Articular chondrocyte of knee joint (primary cell): ENCODE measurements around the gene BOLA1. TPM values are rescaled to one million over a fixed set of nuclear protein-coding genes. Genes with fewer than 3 reads are reported as not detected.

Experiments used
- total RNA-seq: library from RNA; depleted of rRNA; stranded (reverse); fragments of >200 nt; gene quantifications from 2 replicates; pipeline ENCODE4 v1.2.3, GENCODE V29; 2012

BOLA1 gene, protein sequence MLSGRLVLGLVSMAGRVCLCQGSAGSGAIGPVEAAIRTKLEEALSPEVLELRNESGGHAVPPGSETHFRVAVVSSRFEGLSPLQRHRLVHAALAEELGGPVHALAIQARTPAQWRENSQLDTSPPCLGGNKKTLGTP
- 4.2 and 6.4 TPM in 2 replicates for total RNA-seq

DNA sequence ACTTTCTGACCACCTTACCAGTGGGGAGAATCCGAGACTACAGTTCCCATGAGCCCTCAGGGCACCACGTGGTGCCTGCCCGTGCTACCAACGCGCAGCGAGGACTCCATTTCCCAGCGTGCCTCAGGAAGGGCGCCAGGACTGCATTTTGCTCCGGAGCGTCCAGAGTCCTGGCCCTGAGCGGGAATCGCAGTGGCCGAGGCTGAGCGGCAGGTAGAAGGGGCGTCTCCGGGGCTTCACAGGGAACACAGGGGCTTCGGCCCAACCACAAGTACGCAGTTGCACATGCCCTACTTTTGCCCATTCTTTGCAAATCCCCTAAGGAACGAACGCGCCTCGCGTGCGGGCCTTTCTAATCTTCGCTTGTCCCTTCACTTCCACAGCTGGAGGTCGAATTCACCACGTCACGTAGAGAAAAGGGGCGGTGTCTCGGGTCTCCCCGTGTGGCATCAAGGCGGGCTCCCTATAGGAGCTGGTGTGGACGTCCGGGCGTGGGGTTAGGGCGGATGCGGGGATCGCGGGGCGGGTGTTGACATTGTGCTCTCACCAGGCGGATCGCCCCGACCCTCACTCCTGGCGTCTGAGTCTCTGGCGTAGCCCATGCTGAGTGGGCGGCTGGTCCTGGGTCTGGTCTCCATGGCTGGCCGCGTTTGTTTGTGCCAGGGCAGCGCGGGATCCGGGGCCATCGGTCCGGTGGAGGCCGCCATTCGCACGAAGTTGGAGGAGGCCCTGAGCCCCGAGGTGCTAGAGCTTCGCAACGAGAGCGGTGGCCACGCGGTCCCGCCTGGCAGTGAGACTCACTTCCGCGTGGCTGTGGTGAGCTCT is at the start of gene BOLA1:
BOLA1 (plus strand) TSS at position 109 of the 825 bp plus-strand sequence; CDS start at position 601, 492 bp downstream.

DNA sequence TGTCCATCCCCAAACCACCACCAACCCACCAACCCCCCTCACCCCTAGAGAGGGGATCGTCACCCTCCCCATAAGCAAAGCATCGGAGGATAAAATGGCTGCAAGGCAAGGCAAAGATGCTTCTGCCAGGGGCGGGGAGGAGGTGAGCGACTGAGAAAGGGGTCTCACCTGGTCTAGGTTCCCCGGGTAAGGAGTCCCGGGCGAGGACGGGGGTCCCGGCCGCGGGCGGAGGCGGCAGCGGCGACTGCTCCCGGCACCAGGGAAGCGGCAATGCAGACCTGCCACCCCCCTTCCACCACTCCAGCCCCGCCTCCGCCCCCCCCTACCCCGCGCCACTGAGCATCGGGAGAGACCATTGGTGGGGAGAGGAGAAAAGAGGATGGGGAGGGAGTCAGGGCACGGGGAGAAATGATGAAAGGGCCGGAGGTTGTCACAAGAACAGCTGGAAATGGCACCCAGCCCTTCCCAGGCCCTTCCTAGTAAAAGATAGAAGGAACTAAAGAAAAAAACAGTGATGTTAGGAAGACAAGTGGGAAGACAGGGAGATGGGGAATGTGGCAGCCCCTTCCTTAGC is 18.3 kb downstream of the BOLA1 start, which contains the start of gene SV2A:
SV2A (minus strand) TSS at position 274 of the 574 bp plus-strand sequence. CDS start 4,004 bp downstream, outside the sequence.

DNA sequence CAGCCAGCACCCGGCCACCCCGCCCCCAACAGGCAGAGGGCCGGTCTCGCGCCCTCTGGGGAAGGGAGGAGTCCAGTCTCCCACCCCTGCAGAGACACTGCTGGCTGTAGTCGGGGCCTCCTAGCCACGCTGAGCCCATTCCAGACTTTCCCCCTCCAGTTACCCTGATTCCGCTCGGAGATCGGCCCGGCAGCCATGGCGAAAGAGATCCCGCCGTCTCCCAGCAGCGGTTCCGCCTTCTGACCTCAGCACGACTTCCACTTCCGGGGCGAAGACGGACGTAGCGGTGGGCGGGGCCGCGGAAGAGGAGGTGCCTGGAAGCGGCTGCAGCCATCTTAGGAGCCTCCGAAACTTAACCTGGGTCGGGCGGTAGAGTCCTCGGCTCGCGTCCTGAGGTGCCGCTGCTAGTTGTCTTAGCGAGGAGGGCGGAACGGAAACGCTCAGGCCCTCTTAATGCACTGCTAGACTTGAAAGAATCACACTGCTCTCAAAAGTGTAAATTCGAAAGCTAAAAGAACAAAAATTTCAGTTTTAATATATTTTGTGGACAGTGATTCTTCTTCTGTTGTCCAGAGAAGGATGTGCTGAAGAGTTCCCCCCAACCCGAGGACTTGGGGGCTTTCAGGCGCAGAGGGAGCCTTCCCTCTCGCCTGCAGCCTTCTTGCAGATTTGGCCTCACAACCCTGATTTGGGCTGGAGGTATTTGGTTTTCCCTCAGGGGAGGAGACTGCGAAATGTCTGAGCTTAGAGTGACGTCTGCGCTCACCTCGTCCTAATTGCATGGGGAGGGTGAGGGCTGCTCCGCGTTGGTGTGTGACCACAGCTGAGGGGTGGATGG is 28.4 kb downstream of the BOLA1 start, which contains the start of gene SF3B4:
SF3B4 (minus strand) TSS at position 241 of the 838 bp plus-strand sequence; CDS start at position 197, 44 bp downstream.

DNA sequence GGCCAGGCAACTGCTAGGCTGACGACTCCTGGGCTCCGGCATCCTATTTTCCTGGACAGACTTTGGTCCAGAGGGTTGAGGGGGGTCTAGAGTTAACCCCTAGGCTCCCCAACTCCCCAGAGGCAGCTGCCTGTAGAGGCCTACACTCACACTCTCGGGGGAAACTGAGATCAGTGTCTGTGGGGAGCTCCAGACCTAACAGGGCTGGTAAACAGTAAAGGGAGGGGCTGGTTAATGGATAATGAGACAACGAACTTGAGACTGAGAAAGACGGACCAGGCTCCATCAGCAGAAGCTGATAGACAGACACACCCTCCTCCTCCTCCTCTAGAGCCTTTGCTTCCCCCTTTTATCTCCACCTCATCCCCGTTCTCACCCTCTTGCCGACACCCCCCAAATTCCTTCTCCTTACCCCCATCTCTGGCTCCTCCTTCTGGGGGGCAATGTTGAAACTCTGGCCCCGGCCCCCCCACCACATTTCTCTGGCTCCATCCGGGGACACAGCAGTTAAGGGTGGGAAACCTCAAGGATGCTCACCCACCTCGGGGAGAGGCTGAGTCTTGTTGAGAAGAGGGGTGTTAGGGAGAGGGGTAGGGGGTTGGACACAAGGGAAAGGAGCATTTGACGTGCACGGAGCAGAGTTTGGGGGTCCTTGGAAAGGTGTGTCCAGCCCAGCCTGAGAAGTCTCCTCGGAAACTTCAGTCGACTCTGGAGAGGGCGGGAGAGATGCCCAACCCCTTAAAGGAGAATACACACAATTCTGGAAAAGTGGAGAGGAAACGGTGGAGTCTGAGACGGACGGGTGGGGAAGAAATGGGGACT is 37.0 kb downstream of the BOLA1 start, which contains the start of gene MTMR11:
MTMR11 (minus strand) TSS at position 710 of the 822 bp plus-strand sequence; CDS start at position 478, 232 bp downstream.

Other genes starting within 250 kb of the BOLA1 start
- gene FCGR1A, start 116.9 kb upstream of the BOLA1 start, total RNA-seq, result not detected in 2 replicates
- 9.9 and 17.2 TPM in 2 replicates for gene SV2A, start 18.3 kb downstream of the BOLA1 start, total RNA-seq
- 16.1 and 18.6 TPM in 2 replicates for gene SF3B4, start 28.2 kb downstream of the BOLA1 start, total RNA-seq
- gene MTMR11, start 37.3 kb downstream of the BOLA1 start, total RNA-seq, result 14.8 and 18.9 TPM in 2 replicates
- 23.7 and 28.3 TPM in 2 replicates for gene OTUD7B, start 111.2 kb downstream of the BOLA1 start, total RNA-seq
- 53.1 and 55.7 TPM in 2 replicates for gene VPS45, start 168.2 kb downstream of the BOLA1 start, total RNA-seq